Muscle layer of duodenum (tissue), 2 donors: Measurements from ENCODE around the gene AQP3.
"Not testable (repeated sequence)": the region's sequence is repeated elsewhere in the genome, so short reads cannot be mapped to it uniquely, and the experiment has no call there.

ENCODE experiments used
- H3K27ac ChIP-seq: one replicate; pipeline ENCODE4 v1.7.0; 2013; ENCODE audit warnings: mild to moderate bottlenecking, low read length
- H3K27me3 ChIP-seq: one replicate; pipeline ENCODE4 v1.7.0; 2013; ENCODE audit warnings: low read depth, mild to moderate bottlenecking, control low read depth, low read length
- H3K36me3 ChIP-seq, 2 donors: one replicate each; pipeline ENCODE4 v1.7.0; 2013; ENCODE audit warnings: low read length in 2 of 2, control low read depth in 1 of 2, mild to moderate bottlenecking in 1 of 2; ENCODE audit not compliant: insufficient read depth in 2 of 2, control insufficient read depth in 1 of 2
- H3K4me1 ChIP-seq, 2 donors: one replicate each; pipeline ENCODE4 v1.7.0; 2013; ENCODE audit warnings: low read length in 2 of 2, mild to moderate bottlenecking in 2 of 2, control low read depth in 1 of 2, moderate library complexity in 1 of 2; ENCODE audit not compliant: insufficient read depth in 2 of 2, control insufficient read depth in 1 of 2
- H3K4me3 ChIP-seq, 2 donors: one replicate each; pipeline ENCODE4 v1.7.0; 2013; ENCODE audit warnings: low read length in 2 of 2, low read depth in 1 of 2, mild to moderate bottlenecking in 1 of 2
- H3K9me3 ChIP-seq, 2 donors: one replicate each; pipeline ENCODE4 v1.7.0; 2013; ENCODE audit warnings: low read length in 2 of 2, control low read depth in 1 of 2, mild to moderate bottlenecking in 1 of 2; ENCODE audit not compliant: control insufficient read depth in 1 of 2
- donor health status: healthy.

The AQP3 gene

DNA sequence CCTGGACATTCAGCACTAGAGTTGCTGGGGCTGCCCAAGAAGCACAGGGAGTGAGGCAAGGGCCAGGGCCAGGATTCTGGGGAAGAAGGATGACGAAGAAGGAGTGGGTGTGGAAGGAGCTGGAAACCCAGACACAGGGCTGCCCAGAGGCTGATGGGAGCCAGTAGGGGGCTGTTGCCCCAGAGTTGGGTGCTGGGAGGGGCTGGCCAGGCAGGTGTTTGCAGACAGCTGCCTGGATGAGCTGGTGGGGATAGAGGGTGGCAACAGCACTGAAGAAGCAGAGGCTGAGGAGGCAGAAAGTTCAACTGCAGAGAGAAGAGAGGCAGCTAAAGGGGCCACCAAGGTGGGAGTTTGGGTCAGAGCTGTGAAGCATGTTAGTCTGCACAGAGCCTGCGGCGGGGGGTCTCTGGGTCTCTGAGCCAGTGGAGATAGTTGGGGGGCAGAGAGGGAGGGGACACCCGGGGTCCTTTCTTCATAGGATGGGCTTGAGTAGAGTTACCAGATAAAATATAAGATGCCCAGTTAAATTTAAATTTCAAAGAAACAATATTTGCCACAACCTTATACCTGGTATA lies 42.5 kb downstream of the AQP3 start:
- no peaks in the 10 kb centered on the region for H3K9me3 ChIP-seq
- peaks cover 0 to 8% of the 10 kb centered on the region in 2 donors for H3K4me1 ChIP-seq
- H3K27ac ChIP-seq = no peak overlapping the region
- H3K27me3 ChIP-seq = no peaks in the 10 kb centered on the region
- H3K4me3 ChIP-seq = no peak overlapping the region
- no peaks in the 10 kb centered on the region for H3K36me3 ChIP-seq

- Histone ChIP-seq H3K27ac (no peak overlapping the region), H3K9me3 (no peaks in the 10 kb centered on the region), H3K36me3 (no peaks in the 10 kb centered on the region), H3K27me3 (no peaks in the 10 kb centered on the region), H3K4me3 (no peak overlapping the region), H3K4me1 (peaks cover 0 to 8% of the 10 kb centered on the region in 2 donors)
These were observed 43.2 kb downstream of the AQP3 start for GRCh38 chr9:33403941-33404787.

- not testable (repeated sequence) for H3K4me3 ChIP-seq, H3K27me3 ChIP-seq, H3K4me1 ChIP-seq, H3K36me3 ChIP-seq, H3K27ac ChIP-seq, H3K9me3 ChIP-seq
These were observed 45.0 kb downstream of the AQP3 start, which contains the start of gene AQP7 for GRCh38 chr9:33402371-33402770. AQP7 (minus strand) TSS chr9:33402568; CDS start chr9:33401262, 1,306 bp downstream.

GRCh38 chr9:33401809-33402208 lies 45.6 kb downstream of the AQP3 start:
- H3K4me3 ChIP-seq, H3K36me3 ChIP-seq, H3K4me1 ChIP-seq, H3K27me3 ChIP-seq, H3K9me3 ChIP-seq, H3K27ac ChIP-seq: not testable (repeated sequence)

GRCh38 chr9:33399047-33399446 lies 48.3 kb downstream of the AQP3 start:
- H3K36me3 ChIP-seq, H3K4me3 ChIP-seq, H3K9me3 ChIP-seq, H3K27ac ChIP-seq, H3K27me3 ChIP-seq, H3K4me1 ChIP-seq: not testable (repeated sequence)

DNA sequence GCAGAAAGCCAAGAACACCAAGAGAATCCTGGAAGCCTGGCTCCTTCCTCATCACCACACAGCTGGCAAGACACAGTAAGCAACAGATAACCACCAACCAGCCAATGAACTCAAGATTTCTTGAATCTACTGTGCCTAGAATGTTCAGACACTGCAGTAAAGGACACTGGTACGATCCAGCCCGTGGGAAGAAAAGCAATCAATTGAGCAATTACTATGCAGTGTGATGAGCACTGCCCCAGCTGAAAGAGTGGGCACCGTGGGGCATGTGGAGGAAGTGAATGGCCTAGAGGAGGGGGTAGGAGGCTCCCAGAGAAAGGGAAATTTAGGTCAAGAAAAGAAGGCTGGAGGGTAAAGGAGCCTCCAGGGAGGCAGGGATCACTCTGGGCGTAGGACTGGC lies 49.6 kb downstream of the AQP3 start:
- H3K27me3 ChIP-seq, H3K4me3 ChIP-seq, H3K4me1 ChIP-seq, H3K27ac ChIP-seq, H3K36me3 ChIP-seq, H3K9me3 ChIP-seq: not testable (repeated sequence)

GRCh38 chr9:33395159-33395879 lies 52.1 kb downstream of the AQP3 start:
- H3K27ac ChIP-seq, H3K27me3 ChIP-seq, H3K4me3 ChIP-seq, H3K4me1 ChIP-seq, H3K9me3 ChIP-seq, H3K36me3 ChIP-seq: not testable (repeated sequence)

- H3K27ac ChIP-seq, H3K4me1 ChIP-seq, H3K4me3 ChIP-seq: not testable (repeated sequence)
These were observed 53.4 kb downstream of the AQP3 start for GRCh38 chr9:33393986-33394385.

DNA sequence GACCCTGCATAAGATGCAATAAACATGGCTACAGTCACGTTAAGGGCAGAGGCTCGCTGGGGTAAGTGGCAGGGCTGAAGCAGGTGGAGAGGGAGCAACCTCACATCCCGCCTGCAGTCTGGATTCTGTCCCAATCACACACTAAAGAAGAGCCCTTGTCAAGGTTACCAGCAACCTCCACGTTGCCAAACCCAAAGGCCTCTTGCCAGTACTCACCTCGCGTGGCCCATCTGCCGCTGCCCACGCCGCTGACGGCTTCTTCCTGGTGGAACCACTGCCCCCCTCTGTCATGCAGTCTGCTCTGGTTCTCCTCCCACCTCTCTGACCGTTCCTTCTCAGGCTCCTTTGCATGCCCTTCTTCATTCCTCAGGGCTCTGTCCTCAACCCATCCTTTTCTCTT lies 53.8 kb downstream of the AQP3 start:
- Histone ChIP-seq H3K9me3 (no peaks in the 10 kb centered on the region), H3K27me3 (no peaks in the 10 kb centered on the region), H3K4me1 (peaks cover 0 to 10% of the 10 kb centered on the region in 2 donors), H3K36me3 (no peaks in the 10 kb centered on the region), H3K27ac (no peak overlapping the region), H3K4me3 (no peak overlapping the region)

More at GRCh38 chr9:33393986-33394385, 53.4 kb downstream of the AQP3 start:
- not testable (repeated sequence) for H3K27me3 ChIP-seq, H3K36me3 ChIP-seq, H3K9me3 ChIP-seq

GRCh38 chr9:33392591-33393021 lies 54.8 kb downstream of the AQP3 start:
- not testable (repeated sequence) for H3K27me3 ChIP-seq, H3K27ac ChIP-seq, H3K36me3 ChIP-seq, H3K4me1 ChIP-seq, H3K9me3 ChIP-seq, H3K4me3 ChIP-seq
